ENCODE measurements around the gene PGC. TPM values are rescaled to one million over a fixed set of nuclear protein-coding genes. Genes with fewer than 3 reads are reported as not detected.

PGC gene
- total RNA-seq, 1 experiment from 2014 or later, result 0.63 TPM

DNA sequence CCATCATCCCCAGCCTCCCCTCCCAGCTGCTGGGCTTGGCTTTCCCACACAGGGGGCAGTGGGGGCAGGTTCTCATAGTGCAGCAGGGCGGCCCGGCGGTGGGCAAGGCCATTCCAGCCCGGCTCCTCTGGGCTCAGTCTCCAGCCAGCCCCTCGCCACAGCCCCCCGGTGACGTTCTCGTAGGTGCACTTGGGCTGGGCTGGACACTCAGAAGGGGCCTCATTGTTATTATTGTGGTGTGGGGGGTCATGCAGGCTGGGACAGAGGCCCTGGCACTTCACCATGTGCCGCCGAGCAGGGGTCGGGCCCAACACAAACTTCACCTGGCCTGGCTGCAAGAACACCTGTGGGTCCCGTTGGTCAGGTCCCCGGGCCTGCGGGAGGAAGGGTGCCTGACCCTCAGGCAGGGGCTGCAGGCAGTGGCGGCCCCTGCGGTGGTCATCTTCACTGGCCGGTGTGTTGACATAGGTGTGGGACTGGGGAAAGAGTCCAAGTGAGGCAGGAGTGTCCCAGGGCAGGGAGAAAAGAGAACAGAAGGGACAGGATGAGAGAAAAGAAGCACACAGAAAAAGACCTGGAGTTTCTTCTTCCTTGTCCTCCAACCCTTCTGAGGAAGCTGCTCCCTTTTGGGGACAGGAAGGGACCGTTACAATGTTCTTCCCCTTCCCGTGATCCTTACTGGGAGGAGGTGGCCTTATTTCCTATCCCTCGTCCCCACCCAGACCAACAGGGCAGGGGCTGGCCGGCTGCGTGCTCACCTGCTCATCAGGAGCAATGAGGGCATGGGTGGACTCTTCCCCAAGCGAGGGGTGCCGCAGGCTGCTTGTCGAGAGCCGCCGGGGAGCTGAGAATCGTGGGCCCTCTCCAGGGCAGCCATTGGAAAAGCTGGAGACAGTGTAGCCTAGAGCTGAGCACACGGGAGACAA, 24.1 kb upstream of the PGC start (continued):
- TF ChIP-seq CREB1 (CRISPR knock-in tag; IDR thresholded peaks at IDR 0.05) (no peak), CTCF (IDR thresholded peaks at IDR 0.05) (no peak), AFF4 (CRISPR knock-in tag; IDR thresholded peaks at IDR 0.05; ENCODE audit: borderline replicate concordance) (no peak), ZNF121 (CRISPR knock-in tag; IDR thresholded peaks at IDR 0.05) (no peak), ZNF219 (CRISPR knock-in tag; IDR thresholded peaks at IDR 0.05; ENCODE audit: borderline replicate concordance) (no peak), GABPB1 (CRISPR knock-in tag; IDR thresholded peaks at IDR 0.05) (no peak), RELA (CRISPR knock-in tag; IDR thresholded peaks at IDR 0.05; ENCODE audit: borderline replicate concordance) (no peak), STAT6 (CRISPR knock-in tag; conservative IDR thresholded peaks at IDR 0.05; ENCODE audit: low read depth) (no peak), E2F4 (CRISPR knock-in tag; IDR thresholded peaks at IDR 0.05; ENCODE audit: borderline replicate concordance, low read depth) (no peak)

GRCh38 chr6:41770381-41771057, 23.3 kb upstream of the PGC start:
- Mint-ChIP-seq H3K4me1 (peaks cover 12% of the 10 kb centered on the region), H3K9me3 (no peaks in the 10 kb centered on the region), H3K4me3 (no peak overlapping the region), H3K36me3 (peaks cover 8% of the 10 kb centered on the region; the same call in 1 of the 2 replicates), H3K27me3 (ENCODE audit: low read depth) (no peaks in the 10 kb centered on the region), H3K27ac (no peak overlapping the region)
- no peak for ATAC-seq
- no peak for DNase-seq (ENCODE audit: low spot score)
- CTCF ChIA-PET, result interaction anchor here (2.3 kb wide), 1 partner anchor 16 kb away, joined by 14 read pairs; the partner anchor contains the start of gene TOMM6
- POLR2A ChIA-PET, result no interaction called here
- TF ChIP-seq NR1H2 (CRISPR knock-in tag; IDR thresholded peaks at IDR 0.05), result no peak
- TF ChIP-seq ATF1 (CRISPR knock-in tag; IDR thresholded peaks at IDR 0.05), result no peak
- no peak for TF ChIP-seq HMGA2 (CRISPR knock-in tag; IDR thresholded peaks at IDR 0.05)
- no peak for TF ChIP-seq HMGXB4 (CRISPR knock-in tag; IDR thresholded peaks at IDR 0.05)
- TF ChIP-seq, protein P1, sequence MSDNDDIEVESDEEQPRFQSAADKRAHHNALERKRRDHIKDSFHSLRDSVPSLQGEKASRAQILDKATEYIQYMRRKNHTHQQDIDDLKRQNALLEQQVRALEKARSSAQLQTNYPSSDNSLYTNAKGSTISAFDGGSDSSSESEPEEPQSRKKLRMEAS (CRISPR knock-in tag; IDR thresholded peaks at IDR 0.05), result no peak
- no peak for TF ChIP-seq ZNF281 (CRISPR knock-in tag; IDR thresholded peaks at IDR 0.05)
- TF ChIP-seq PRRX2 (CRISPR knock-in tag; IDR thresholded peaks at IDR 0.05), result no peak
- no peak for TF ChIP-seq ZNF317 (CRISPR knock-in tag; IDR thresholded peaks at IDR 0.05; ENCODE audit: borderline replicate concordance, low read depth)
- no peak for TF ChIP-seq GABPB1 (CRISPR knock-in tag; IDR thresholded peaks at IDR 0.05)
- no peak for TF ChIP-seq ZBTB21 (CRISPR knock-in tag; IDR thresholded peaks at IDR 0.05; ENCODE audit: borderline replicate concordance)
